ENCODE measurements around the gene SLC6A9.

SLC6A9 gene

GRCh38 chr1:44002165-44002564 lies 29.1 kb downstream of the SLC6A9 start:
- DNase-seq (ENCODE audit: low read depth): no peak

DNA sequence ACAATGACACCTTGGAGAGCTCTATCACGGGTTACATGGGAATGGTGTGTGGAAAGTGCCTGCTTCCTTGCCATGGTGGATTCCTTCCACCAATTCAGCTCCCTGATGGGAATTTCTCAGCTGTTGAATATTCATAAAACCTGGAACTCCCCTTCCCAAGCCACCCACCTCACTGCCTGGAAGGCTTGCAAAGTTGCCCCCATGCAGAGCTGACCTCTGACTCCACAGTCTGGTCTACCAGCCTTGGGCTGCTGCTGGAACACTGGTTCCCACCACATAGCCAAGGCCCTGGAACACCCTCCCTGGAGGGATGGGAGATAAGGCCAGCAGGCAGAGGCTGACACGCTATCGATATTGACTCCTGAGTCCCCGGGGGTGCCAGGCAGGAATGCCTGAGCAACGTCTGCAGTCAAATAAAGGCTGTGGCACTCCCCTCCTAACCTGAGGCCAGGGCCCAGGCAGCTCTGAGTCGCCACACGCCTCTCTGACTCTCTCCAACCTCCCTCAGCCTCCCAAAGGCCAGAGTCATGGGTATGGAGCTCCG lies 31.1 kb downstream of the SLC6A9 start:
- DNase-seq (ENCODE audit: low read depth): no peak

DNA sequence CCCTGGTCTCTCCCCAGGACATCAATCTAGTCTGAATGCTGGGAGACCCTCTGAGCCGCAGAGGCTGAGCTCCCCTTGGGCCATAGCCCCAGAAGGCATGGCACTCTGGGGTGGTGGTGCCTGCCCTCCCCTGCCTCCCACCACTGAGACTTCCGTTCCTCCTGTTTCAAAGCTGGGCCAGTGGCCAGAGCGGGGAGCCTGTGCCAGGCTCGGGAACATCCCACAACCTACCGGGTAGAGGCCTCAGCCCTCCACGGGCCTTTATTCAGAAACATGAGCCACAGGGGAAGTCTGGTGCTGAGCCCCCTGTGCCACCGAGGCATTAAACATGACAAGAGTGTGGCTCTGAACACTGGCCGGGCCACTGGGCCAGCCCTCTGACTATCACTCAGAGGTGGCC lies 31.8 kb downstream of the SLC6A9 start:
- DNase-seq (ENCODE audit: low read depth): no peak

GRCh38 chr1:43998000-43998378 lies 33.3 kb downstream of the SLC6A9 start:
- DNase-seq (ENCODE audit: low read depth): no peak

GRCh38 chr1:43997295-43997999 lies 33.8 kb downstream of the SLC6A9 start:
- no peak for DNase-seq (ENCODE audit: low read depth)

- no peak for DNase-seq (ENCODE audit: low read depth)
Observed at GRCh38 chr1:43996733-43997115, 34.5 kb downstream of the SLC6A9 start.

DNA sequence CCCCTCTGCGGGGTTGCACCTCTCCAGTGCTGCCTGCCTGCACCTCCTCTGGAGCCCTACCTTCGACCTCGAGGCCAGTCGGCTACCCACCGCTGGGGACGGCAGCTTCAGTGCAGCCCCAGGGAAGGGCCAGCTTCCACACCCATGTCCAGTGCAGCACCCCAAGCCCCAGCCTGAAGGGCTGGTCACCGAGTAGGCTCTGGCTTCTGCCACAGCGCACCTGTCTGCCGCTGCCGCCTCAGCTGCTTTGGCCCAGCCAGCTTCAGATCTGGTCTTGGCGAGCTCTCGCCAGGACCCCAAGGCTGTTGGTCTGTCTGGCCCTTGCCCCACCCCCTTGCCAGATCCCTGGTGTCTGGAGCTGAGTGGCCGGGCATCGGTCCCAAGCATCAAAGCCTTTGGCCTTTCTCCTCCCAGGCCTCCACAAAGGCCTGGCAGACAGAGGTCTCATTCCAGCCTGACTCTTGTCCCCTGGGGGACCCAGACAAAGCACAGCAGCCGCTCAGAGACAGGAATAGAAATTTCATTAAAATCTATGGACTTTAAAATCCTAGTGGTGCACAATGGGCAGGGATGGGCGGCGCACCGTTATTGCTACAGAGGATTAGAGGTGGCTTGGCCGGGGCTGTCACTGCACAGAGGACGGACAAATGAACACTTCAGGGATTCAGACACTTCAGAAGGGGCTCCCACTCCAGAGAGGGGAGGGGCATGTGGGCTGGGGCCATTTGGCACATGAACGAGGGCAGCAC lies 35.1 kb downstream of the SLC6A9 start:
- DNase-seq (ENCODE audit: low read depth): no peak

GRCh38 chr1:43994794-43995790 lies 36.2 kb downstream of the SLC6A9 start:
- DNase-seq (ENCODE audit: low read depth): no peak

DNA sequence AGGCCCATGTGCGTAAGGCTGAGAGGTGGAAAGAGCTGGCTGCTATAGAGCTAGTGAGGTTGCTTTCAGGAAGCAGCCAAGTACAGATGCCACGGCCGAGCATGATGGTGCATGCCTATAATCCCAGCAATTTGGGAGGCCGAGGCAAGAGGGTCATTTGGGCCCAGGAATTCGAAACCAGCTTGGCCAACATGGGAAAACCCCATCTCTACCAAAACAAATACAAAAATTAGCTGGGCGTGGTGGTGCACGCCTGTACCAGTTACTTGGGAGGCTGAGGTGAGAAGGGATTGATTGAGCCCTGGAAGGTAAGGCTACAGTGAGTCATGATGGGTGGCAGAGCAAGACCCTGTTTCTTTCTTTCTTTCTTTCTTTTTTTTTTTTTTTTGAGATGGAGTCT lies 37.2 kb downstream of the SLC6A9 start:
- DNase-seq (ENCODE audit: low read depth): no peak

DNA sequence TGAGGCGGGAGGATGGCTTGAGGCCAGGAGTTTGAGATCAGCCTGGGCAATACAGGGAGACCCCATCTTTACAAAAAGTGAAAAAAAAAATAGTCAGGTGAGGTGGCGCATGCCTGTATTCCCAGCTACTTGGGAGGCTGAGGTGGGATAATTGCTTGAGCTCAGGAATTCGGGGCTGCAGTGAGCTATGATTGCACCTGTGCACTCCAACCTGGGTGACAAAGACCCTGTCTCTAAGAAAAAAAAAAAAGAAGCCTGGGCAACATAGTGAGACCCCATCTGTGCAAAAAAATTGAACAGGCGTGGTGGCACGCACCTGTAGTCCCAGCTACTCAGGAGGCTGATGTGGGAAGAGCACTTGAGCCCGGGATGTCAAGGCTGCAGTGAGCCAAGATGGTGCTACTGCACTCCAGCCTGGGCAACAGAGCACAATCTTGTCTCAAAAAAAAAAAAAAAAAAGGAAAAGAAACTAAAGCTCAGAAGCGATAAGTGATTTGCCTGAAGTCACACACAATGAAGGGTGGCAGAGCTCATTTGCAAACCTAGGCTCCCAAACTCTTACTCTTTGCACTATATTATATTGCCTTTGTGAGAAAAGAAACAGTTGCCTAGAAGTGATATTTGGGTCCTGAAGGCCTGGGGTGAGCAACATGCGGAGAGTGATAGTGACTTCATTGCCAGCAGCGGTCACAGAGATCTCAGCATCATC lies 37.9 kb downstream of the SLC6A9 start:
- no peak for DNase-seq (ENCODE audit: low read depth)

DNA sequence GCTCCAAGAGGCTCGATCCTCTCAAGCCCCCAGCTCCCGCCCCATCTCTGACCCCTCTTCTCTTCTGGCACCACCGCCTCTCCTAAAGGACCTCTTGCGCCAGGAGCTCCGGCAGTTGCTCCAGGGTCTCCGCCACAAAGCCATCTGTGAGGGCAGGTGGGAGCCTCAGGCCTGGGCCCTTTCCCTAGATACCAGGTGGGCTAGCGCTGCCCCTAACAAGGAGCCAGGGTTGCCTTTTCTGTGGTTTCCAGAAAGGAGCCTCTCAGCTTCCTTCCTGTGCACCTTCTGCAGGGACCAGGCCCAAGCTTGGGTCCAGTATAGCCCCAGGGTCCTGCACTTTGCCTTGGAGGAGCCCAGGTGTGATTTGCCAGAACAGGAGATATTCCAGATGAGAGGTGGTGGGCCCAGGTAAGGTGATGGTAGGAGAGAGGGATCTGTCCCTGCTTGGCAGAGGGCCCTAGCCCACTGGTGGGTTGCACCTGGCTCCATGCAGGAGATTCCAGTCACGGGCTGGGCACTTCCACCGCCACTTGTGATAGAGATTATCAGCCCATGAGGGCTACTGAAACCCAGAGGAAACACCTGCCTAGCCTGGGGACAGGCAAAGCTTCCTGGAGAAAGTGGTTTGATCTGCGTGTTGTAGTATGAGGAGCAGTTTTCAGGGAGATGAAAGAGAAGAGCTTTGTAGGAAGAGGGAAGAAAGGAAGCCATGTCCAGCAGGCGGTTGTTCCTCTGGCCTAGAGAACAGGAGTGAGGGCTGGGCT lies 38.8 kb downstream of the SLC6A9 start:
- DNase-seq (ENCODE audit: low read depth): no peak

DNA sequence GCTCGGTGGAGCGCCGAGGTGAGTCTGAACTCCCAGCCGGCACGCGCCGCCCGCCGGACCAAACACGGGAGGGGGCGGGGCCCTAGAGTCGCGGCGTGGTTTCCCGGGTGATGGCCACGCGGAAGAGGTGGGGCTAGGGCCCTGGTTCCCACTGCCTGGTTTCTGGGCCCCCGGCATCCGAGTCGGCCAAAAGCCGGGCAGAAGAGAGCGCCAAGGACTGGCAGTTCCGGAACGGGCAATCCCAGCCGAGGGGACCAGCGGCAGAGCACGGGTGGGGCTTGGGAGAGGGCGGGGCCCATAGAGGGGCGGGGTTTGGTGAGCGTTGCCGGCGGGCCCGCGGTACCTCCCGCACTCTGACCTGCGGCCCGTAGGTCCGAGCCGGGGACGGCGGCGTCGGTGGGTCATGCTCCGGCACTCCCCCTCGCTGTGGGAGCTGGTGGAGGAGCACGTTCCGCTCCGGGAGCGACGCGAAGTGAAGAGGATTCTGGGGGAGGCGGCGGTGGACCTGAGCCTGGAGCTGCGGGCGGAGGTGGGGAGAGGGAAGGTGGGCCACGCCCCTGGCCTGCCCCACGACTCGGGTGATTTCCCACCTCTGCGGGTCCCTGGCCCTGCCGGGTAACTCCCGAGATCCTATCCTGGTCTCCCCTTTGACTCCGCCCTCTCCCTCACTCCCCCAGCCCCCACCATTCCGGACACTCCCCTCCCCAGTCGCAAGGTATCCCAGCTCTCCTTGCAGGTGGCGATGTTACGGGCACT lies 39.6 kb downstream of the SLC6A9 start, which contains the start of gene CCDC24:
Gene CCDC24, plus strand, starts transcription at position 124 of the 756 bp plus-strand sequence. Its CDS starts 280 bp downstream, at position 404.
- peak; percentile 65 for DNase-seq (ENCODE audit: low read depth)

- DNase-seq (ENCODE audit: low read depth): no peak
Observed at GRCh38 chr1:43991200-43991475, 40.1 kb downstream of the SLC6A9 start.

DNA sequence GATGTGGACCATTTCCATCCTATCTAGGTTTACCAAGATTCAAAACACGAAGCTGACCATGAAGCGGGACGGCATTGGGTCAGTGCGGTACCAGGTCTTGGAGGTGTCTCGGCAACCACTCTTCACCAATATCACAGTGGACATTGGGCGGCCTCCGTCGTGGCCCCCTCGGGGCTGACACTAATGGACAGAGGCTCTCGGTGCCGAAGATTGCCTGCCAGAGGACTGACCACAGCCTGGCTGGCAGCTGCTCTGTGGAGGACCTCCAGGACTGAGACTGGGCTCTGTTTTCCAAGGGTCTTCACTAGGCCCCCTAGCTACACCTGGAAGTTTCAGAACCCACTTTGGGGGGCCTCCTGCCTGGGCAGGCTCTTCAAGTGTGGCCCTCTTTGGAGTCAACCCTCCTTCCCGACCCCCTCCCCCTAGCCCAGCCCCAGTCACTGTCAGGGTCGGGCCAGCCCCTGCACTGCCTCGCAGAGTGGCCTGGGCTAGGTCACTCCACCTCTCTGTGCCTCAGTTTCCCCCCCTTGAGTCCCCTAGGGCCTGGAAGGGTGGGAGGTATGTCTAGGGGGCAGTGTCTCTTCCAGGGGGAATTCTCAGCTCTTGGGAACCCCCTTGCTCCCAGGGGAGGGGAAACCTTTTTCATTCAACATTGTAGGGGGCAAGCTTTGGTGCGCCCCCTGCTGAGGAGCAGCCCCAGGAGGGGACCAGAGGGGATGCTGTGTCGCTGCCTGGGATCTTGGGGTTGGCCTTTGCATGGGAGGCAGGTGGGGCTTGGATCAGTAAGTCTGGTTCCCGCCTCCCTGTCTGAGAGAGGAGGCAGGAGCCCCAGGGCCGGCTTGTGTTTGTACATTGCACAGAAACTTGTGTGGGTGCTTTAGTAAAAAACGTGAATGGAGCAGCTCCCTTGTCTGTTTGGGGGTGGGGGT lies 40.7 kb downstream of the SLC6A9 start:
- DNase-seq (ENCODE audit: low read depth): no peak

DNA sequence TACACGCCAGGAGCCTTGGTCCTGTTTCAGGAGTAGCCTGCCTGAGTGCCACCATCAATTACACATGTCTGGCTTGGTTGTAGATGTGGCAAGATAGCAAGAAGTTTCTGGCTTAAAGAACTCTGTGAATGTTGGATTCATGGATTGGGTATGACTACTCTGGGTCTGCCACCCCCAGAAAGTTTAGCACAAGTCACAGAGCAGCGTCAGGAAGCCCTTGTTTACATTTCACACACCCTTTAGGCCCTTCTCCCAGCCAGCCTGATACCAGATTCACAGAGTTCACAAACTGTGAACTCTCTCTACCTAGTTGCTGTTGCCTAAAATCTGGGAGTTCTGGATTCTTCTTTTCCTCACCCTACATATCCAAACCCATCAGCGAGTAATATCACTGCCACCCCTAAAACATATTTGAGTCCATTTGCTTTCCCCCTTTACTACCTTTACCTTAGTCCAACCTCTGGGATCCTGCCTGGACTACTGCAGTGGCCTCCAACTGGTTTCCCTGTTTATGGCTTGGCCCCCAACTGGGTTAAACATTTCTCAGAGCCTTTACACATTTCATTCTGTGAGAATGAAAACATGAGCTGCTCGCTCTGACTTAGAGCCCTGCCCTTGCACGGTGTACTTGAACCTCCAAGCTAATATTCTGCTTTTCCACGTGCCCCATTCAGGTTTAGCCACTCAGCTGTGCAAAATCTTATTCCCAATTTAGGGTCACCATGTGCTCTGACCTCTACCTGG lies 43.9 kb downstream of the SLC6A9 start:
- DNase-seq (ENCODE audit: low read depth): no peak

DNA sequence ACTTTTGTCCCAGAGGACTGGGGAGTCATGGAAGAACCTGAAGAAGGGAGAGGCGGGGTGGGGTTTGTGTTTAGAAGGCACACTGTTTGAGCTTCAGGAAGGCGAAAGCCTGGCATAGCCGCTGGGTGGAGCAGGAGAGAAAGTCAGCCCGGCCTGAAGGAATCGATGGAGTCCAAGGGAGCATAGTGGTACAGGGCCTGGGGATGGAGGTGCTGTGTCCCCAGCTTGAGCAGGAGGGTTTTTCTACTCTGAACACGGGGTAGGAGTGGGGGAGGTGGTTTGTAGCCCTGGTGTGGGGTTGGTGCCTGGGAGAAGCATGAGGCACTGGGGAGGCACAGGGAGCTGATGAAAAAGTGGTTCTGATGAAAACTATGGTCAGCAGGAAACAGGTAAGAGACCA lies 44.5 kb downstream of the SLC6A9 start:
- DNase-seq (ENCODE audit: low read depth): no peak

GRCh38 chr1:43985984-43986595 lies 45.2 kb downstream of the SLC6A9 start:
- DNase-seq (ENCODE audit: low read depth): no peak

DNA sequence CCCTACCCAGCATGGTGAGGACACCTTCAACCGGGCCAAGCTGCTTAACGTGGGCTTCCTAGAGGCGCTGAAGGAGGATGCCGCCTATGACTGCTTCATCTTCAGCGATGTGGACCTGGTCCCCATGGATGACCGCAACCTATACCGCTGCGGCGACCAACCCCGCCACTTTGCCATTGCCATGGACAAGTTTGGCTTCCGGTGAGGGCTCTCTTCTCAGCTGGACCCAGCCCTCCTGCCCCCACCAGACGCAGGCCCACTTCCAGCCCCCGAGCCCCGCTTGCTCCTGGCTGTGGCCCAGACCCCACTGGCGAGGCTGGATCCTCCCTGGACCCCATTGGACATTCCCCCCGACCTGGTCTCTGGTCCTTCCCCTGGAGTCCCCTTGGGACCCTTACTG lies 46.4 kb downstream of the SLC6A9 start:
- DNase-seq (ENCODE audit: low read depth): no peak
